Body of pancreas (tissue), 4 donors: ENCODE data around the gene TRNT1. TPM values are rescaled to one million over a fixed set of nuclear protein-coding genes. Genes with fewer than 3 reads are reported as not detected.

ENCODE experiments used
- ATAC-seq: fragments of 150-250 bp; one replicate; pipeline ENCODE4 v1.9.1; 2016
- DNase-seq, 4 donors: peaks; one replicate each; pipeline ENCODE4 v3.0.0-alpha.2; 2019
- H3K27ac ChIP-seq, 4 donors: fragments of 200-600 bp; sonication (generic); 1 replicate in 3 of 4; 2 replicates in 1 of 4; pipeline versions ENCODE4 v1.5.1 to v1.6.1; 2016 to 2019; ENCODE audit warnings: mild to moderate bottlenecking in 1 of 4, mixed read lengths in 1 of 4, moderate library complexity in 1 of 4
- H3K27me3 ChIP-seq, 2 donors: fragments of 200-600 bp; sonication (generic); one replicate each; pipeline ENCODE4 v1.6.0; 2016; ENCODE audit warnings: mild to moderate bottlenecking in 1 of 2
- H3K36me3 ChIP-seq, 2 donors: fragments of 200-600 bp; sonication (generic); replicated peaks in 1 of 2; 2 replicates each; pipeline ENCODE4 v1.5.1; 2016; ENCODE audit warnings: low read depth in 2 of 2; ENCODE audit not compliant: insufficient read depth in 1 of 2
- H3K4me1 ChIP-seq: fragments of 200-600 bp; sonication (generic); one replicate; pipeline ENCODE4 v1.6.0; 2016
- H3K4me3 ChIP-seq, 2 donors: fragments of 200-600 bp; sonication (generic); 1 replicate in 1 of 2; 2 replicates in 1 of 2; pipeline ENCODE4 v1.5.1; 2016 to 2019
- H3K9me3 ChIP-seq, 3 donors: fragments of 200-600 bp; sonication (generic); 1 replicate in 2 of 3; 2 replicates in 1 of 3; pipeline ENCODE4 v1.5.1; 2016
- CTCF ChIP-seq, 7 experiments: fragments of 450-650 bp in 4 of 7; fragments of 200-600 bp in 3 of 7; sonication (generic) in 3 of 7; IDR thresholded peaks; one replicate each; pipeline ENCODE4 v1.5.1; 2016 to 2019; ENCODE audit warnings: antibody characterized with exemption in 7 of 7
- POLR2A ChIP-seq, 3 donors: fragments of 450-650 bp; IDR thresholded peaks; one replicate each; pipeline ENCODE4 v1.6.1; 2016; ENCODE audit warnings: antibody characterized with exemption in 3 of 3, mild to moderate bottlenecking in 2 of 3
- WGBS, 2 donors: methylation state at CpG; one replicate each; pipeline ENCODE4 v1.1.5; 2017; 5-methylcytosine and 5-hydroxymethylcytosine counted together
- intact Hi-C: fragments of 100-400 bp; cut with DNase I; formaldehyde crosslinking; loops from one replicate; pipeline ENCODE4 v1.15.1; 2023
- total RNA-seq, 2 donors: library from RNA; depleted of rRNA; stranded (reverse); fragments of >200 nt; gene quantifications; one replicate each; pipeline ENCODE4 v1.1.0, GENCODE V29; 2016

The TRNT1 gene
- total RNA-seq: 10 to 100 TPM; 14.0 to 26.0 TPM

- Histone ChIP-seq H3K27ac (peak within 1 kb of the TSS; percentile 78 to 97 (median 88)), H3K27me3 (no peaks in the 10 kb centered on the region), H3K4me3 (peak within 1 kb of the TSS; percentile 84 to 90), H3K36me3 (no peaks in the 10 kb centered on the region), H3K4me1 (peaks cover 30% of the 10 kb centered on the region), H3K9me3 (no peaks in the 10 kb centered on the region)
- peak; percentile 90 to 94 (median 94) for TF ChIP-seq POLR2A (IDR thresholded peaks at IDR 0.05)
- peak in 1 of 7 experiments; percentile 13 for TF ChIP-seq CTCF (IDR thresholded peaks at IDR 0.05)
- intact Hi-C loops: no loop called here
- DNase-seq (peak; percentile 97), ATAC-seq (peak; percentile 99)
- 1% methylated on average over 23 to 99 of the region's 100 CpGs for WGBS, 2 donors
Measured at GRCh38 chr3:3126477-3127431, at the start of gene TRNT1. Gene TRNT1, plus strand, starts transcription at chr3:3126940. Its CDS starts 2,101 bp downstream, at chr3:3129041.

GRCh38 chr3:3080309-3080708 lies 46.4 kb upstream of the TRNT1 start:
- ATAC-seq: no peak
- TF ChIP-seq POLR2A (IDR thresholded peaks at IDR 0.05) (no peak), CTCF (IDR thresholded peaks at IDR 0.05) (no peak)
- 36 to 39% methylated on average over 5 of the region's 5 CpGs for WGBS, 2 donors

GRCh38 chr3:3081381-3082233 lies 45.1 kb upstream of the TRNT1 start:
- H3K27me3 ChIP-seq: no peaks in the 10 kb centered on the region
- no peaks in the 10 kb centered on the region for H3K9me3 ChIP-seq
- no peaks in the 10 kb centered on the region for H3K36me3 ChIP-seq
- H3K4me1 ChIP-seq: no peaks in the 10 kb centered on the region
- no peak for ATAC-seq
- intact Hi-C loops: no loop called here
- H3K4me3 ChIP-seq: no peak overlapping the region
- no peak overlapping the region for H3K27ac ChIP-seq
- WGBS, 2 donors: 48 to 61% methylated on average over 9 of the region's 9 CpGs
- DNase-seq: no peak
- TF ChIP-seq POLR2A (IDR thresholded peaks at IDR 0.05): no peak
- no peak for TF ChIP-seq CTCF (IDR thresholded peaks at IDR 0.05)

More at GRCh38 chr3:3080309-3080708, 46.4 kb upstream of the TRNT1 start:
- Histone ChIP-seq H3K4me1 (no peaks in the 10 kb centered on the region), H3K4me3 (no peak overlapping the region), H3K36me3 (no peaks in the 10 kb centered on the region), H3K27ac (no peak overlapping the region), H3K9me3 (no peaks in the 10 kb centered on the region), H3K27me3 (no peaks in the 10 kb centered on the region)
- no peak for DNase-seq
- intact Hi-C loops: no loop called here

- ATAC-seq (no peak), DNase-seq (no peak)
- Histone ChIP-seq H3K4me3 (no peak overlapping the region), H3K9me3 (no peaks in the 10 kb centered on the region), H3K27me3 (no peaks in the 10 kb centered on the region), H3K27ac (no peak overlapping the region), H3K4me1 (no peaks in the 10 kb centered on the region), H3K36me3 (no peaks in the 10 kb centered on the region)
- 46 to 48% methylated on average over 2 of the region's 2 CpGs for WGBS, 2 donors
- intact Hi-C loops: no loop called here
- TF ChIP-seq POLR2A (IDR thresholded peaks at IDR 0.05) (no peak), CTCF (IDR thresholded peaks at IDR 0.05) (no peak)
Measured at GRCh38 chr3:3082234-3082924, 44.4 kb upstream of the TRNT1 start.
